ENCODE results near the gene CCND1.

Gene CCND1

GRCh38 chr11:69647761-69648497 is 7.0 kb downstream of the CCND1 start:
- no peak overlapping the region for H3K4me2 ChIP-seq (ENCODE audit: low read length)
- no peaks in the 10 kb centered on the region for H3K36me3 ChIP-seq (ENCODE audit: control insufficient read depth, insufficient read depth, low read length)
- TF ChIP-seq CTCF (IDR thresholded peaks at IDR 0.05) = no peak
- no peaks in the 10 kb centered on the region for H3K4me1 ChIP-seq
- H3K4me3 ChIP-seq (ENCODE audit: low read depth, low read length) = no peak overlapping the region
- H3K27ac ChIP-seq = no peak overlapping the region
- H3K27me3 ChIP-seq (ENCODE audit: control insufficient read depth, insufficient read depth, low read length) = no peaks in the 10 kb centered on the region
- H3K9me3 ChIP-seq (ENCODE audit: control insufficient read depth, low read length) = no peaks in the 10 kb centered on the region
- H3K9ac ChIP-seq = no peak overlapping the region
- H3K79me2 ChIP-seq = no peaks in the 10 kb centered on the region
- H2AFZ ChIP-seq = no peak overlapping the region

GRCh38 chr11:69648679-69649575 is 8.0 kb downstream of the CCND1 start:
- Histone ChIP-seq H3K36me3 (ENCODE audit: control insufficient read depth, insufficient read depth, low read length) (no peaks in the 10 kb centered on the region), H3K4me3 (ENCODE audit: low read depth, low read length) (no peak overlapping the region), H2AFZ (no peak overlapping the region), H3K27ac (no peak overlapping the region), H3K4me2 (ENCODE audit: low read length) (no peak overlapping the region), H3K79me2 (no peaks in the 10 kb centered on the region), H3K9ac (no peak overlapping the region), H3K4me1 (no peaks in the 10 kb centered on the region), H3K9me3 (ENCODE audit: control insufficient read depth, low read length) (no peaks in the 10 kb centered on the region), H3K27me3 (ENCODE audit: control insufficient read depth, insufficient read depth, low read length) (no peaks in the 10 kb centered on the region)
- TF ChIP-seq CTCF (IDR thresholded peaks at IDR 0.05) = no peak

GRCh38 chr11:69649576-69649900 is 8.6 kb downstream of the CCND1 start:
- Histone ChIP-seq H3K4me2 (ENCODE audit: low read length) (no peak overlapping the region), H3K27ac (no peak overlapping the region), H3K27me3 (ENCODE audit: control insufficient read depth, insufficient read depth, low read length) (no peaks in the 10 kb centered on the region), H2AFZ (no peak overlapping the region), H3K36me3 (ENCODE audit: control insufficient read depth, insufficient read depth, low read length) (no peaks in the 10 kb centered on the region), H3K4me3 (ENCODE audit: low read depth, low read length) (no peak overlapping the region), H3K4me1 (no peaks in the 10 kb centered on the region), H3K9me3 (ENCODE audit: control insufficient read depth, low read length) (no peaks in the 10 kb centered on the region), H3K79me2 (no peaks in the 10 kb centered on the region), H3K9ac (no peak overlapping the region)
- no peak for TF ChIP-seq CTCF (IDR thresholded peaks at IDR 0.05)

GRCh38 chr11:69650081-69650831 is 9.3 kb downstream of the CCND1 start:
- Histone ChIP-seq H3K36me3 (ENCODE audit: control insufficient read depth, insufficient read depth, low read length) (no peaks in the 10 kb centered on the region), H2AFZ (no peak overlapping the region), H3K27ac (no peak overlapping the region), H3K4me2 (ENCODE audit: low read length) (no peak overlapping the region), H3K9ac (no peak overlapping the region), H3K9me3 (ENCODE audit: control insufficient read depth, low read length) (no peaks in the 10 kb centered on the region), H3K4me1 (no peaks in the 10 kb centered on the region), H3K79me2 (no peaks in the 10 kb centered on the region), H3K27me3 (ENCODE audit: control insufficient read depth, insufficient read depth, low read length) (no peaks in the 10 kb centered on the region), H3K4me3 (ENCODE audit: low read depth, low read length) (no peak overlapping the region)
- TF ChIP-seq CTCF (IDR thresholded peaks at IDR 0.05) = no peak
